Measurements from ENCODE around the gene ABHD12. TPM values are rescaled to one million over a fixed set of nuclear protein-coding genes. Genes with fewer than 3 reads are reported as not detected.

The ABHD12 gene
- total RNA-seq, 1 donor from 2014 or later: 49.7 TPM

- H3K9me3 ChIP-seq: no peaks in the 10 kb centered on the region
- no peaks in the 10 kb centered on the region for H3K27me3 ChIP-seq (ENCODE audit: low read depth)
- DNase-seq: peak; percentile 65
- H3K27ac ChIP-seq: peak overlapping the region; percentile 78
- peaks cover 24% of the 10 kb centered on the region for H3K36me3 ChIP-seq
- no peak for TF ChIP-seq CTCF (IDR thresholded peaks at IDR 0.05)
- peak; percentile 72 to 82 for ATAC-seq
- intact Hi-C loops (cut with DNase I): no loop called here
- peaks cover 25% of the 10 kb centered on the region for H3K4me1 ChIP-seq
- no peak overlapping the region for H3K4me3 ChIP-seq
Measured at GRCh38 chr20:25309395-25310267, 81.0 kb downstream of the ABHD12 start.

DNA sequence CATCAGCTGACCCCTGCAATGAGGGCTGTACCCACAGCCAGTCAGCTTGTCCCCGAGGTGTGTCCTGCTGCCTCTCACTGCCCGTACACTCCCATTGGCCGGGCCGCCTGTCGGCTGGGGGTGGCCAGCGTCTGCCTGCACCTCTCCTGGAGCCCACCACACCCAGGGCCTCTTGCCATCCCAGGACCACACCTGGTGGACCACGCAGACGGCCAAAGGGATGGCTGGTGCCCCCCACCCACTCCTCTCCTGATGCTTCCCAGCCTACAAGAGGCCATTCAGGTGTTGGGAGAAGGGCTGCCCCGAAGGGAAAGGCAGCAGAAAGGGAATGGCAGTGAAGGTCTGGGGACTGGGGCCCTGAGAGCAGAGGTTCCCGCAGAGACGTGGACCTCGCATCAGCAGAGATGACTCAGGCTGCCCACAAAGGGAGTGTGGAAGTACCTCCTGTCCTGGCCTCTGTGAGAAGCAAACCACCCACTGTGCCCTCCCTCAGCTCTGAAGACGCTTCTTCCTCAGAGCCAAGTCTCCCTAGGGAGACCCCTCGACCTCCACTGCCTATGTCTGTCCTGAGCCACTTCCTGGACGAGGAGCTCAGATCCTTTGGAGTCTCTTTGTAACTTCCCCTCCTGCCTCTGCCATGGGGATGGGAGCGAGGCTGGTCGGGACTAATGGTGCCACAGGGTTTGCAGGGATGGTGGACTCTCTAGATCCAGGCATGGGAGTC, 81.8 kb downstream of the ABHD12 start:
- H3K27me3 ChIP-seq (ENCODE audit: low read depth): no peaks in the 10 kb centered on the region
- intact Hi-C loops (cut with DNase I): no loop called here
- no peaks in the 10 kb centered on the region for H3K9me3 ChIP-seq
- peak overlapping the region; percentile 78 for H3K27ac ChIP-seq
- H3K4me1 ChIP-seq: peaks cover 25% of the 10 kb centered on the region
- H3K36me3 ChIP-seq: peaks cover 24% of the 10 kb centered on the region
- ATAC-seq: peak; percentile 18 to 25
- no peak for TF ChIP-seq CTCF (IDR thresholded peaks at IDR 0.05)
- H3K4me3 ChIP-seq: no peak overlapping the region
- DNase-seq: peak; percentile 49

- Histone ChIP-seq H3K27me3 (ENCODE audit: low read depth) (no peaks in the 10 kb centered on the region), H3K9me3 (no peaks in the 10 kb centered on the region), H3K4me3 (no peak overlapping the region), H3K36me3 (peaks cover 26% of the 10 kb centered on the region), H3K27ac (no peak overlapping the region), H3K4me1 (peaks cover 25% of the 10 kb centered on the region)
- no peak for ATAC-seq
- peak; percentile 39 for DNase-seq
- no peak for TF ChIP-seq CTCF (IDR thresholded peaks at IDR 0.05)
- intact Hi-C loops (cut with DNase I): no loop called here
Measured at GRCh38 chr20:25308083-25308491, 82.5 kb downstream of the ABHD12 start.

DNA sequence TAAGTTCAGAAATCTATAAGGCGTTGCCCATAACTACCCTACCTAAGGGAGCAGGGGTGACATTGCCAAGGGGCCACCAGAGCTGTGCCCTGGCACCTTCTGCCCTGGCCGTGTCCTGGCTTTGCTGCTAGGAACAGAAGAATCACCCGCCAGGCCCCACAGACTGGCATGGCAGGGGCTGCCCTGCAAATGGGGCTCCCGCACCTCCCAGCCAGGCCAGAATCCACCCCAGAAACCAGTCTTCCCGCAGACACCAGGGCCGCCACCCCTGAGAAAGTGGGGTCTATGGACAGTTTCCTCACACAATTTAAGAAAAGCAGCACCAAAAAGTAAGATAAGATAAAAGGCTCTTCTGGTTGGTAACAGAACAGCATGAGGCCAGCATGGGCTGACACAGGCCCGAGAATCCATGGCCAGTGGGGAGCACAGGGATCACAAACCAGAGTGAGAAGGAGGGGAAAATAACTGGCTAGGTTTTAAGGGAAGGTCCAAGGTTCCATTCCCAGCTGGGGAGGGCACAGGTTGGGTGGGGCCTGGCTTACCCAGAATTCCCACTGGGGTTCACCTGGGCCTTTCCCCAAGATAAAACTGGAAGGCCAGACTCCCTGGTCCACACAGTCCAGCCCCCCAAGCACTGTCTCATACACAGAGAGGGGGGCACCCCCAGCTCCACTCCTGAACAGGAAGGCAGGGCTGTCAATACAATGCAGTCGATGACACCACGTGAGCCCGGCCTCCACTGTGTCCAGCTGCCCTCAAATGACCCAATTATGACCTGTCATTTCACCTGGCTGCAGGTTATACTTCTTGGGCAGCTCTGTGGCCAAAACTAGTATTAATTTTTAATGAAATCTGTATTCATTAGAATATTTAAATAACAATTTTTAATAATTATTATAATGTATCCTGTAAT, 83.4 kb downstream of the ABHD12 start:
- Histone ChIP-seq H3K4me1 (peaks cover 25% of the 10 kb centered on the region), H3K9me3 (no peaks in the 10 kb centered on the region), H3K27ac (no peak overlapping the region), H3K27me3 (ENCODE audit: low read depth) (no peaks in the 10 kb centered on the region), H3K36me3 (peaks cover 34% of the 10 kb centered on the region), H3K4me3 (no peak overlapping the region)
- DNase-seq (peak; percentile 29), ATAC-seq (no peak)
- intact Hi-C loops (cut with DNase I): no loop called here
- no peak for TF ChIP-seq CTCF (IDR thresholded peaks at IDR 0.05)

DNA sequence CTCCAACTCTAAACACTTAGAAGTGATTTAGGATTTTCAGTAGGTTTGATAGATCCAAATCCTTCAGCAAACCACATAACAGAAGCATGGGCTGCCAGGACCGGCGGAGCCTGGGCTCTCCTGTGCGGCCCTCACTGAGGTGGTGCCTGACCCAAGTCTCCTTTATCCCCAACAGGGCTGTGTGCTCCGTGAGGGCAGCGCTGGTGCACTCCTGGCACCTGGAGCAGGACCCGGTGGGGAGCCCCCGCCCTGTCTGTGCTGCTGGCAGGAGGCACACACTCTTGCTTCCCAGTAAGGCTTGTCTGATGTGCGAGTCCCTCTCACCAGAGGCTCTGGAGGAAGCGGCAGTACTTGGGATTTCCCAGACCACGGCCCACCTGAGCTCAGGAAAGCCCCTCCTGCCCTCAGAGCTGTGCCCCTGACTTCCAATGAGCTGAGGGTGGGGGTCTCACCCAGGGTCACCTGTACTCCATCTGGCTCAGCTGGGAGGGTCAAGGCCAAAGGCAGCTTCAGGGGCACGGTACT, 86.5 kb downstream of the ABHD12 start:
- intact Hi-C loops (cut with DNase I): no loop called here
- H3K4me1 ChIP-seq: peaks cover under 1% of the 10 kb centered on the region
- no peaks in the 10 kb centered on the region for H3K27me3 ChIP-seq (ENCODE audit: low read depth)
- no peak overlapping the region for H3K4me3 ChIP-seq
- no peak overlapping the region for H3K27ac ChIP-seq
- TF ChIP-seq CTCF (IDR thresholded peaks at IDR 0.05): no peak
- no peaks in the 10 kb centered on the region for H3K9me3 ChIP-seq
- DNase-seq (no peak), ATAC-seq (no peak)
- H3K36me3 ChIP-seq: peaks cover 54% of the 10 kb centered on the region

All from lower lobe of right lung (tissue), 2 donors.